22Rv1 (cell line): Measurements from ENCODE around the gene EMC9.

Source experiments
- CTCF ChIP-seq: fragments of 450-650 bp; IDR thresholded peaks from 2 replicates; pipeline ENCODE4 v1.5.1; 2017; ENCODE audit warnings: mild to moderate bottlenecking
- ZFX ChIP-seq: fragments of 450-650 bp; IDR thresholded peaks from 2 replicates; pipeline ENCODE4 v1.6.1; 2017; ENCODE audit warnings: antibody characterized with exemption, borderline replicate concordance

- TF ChIP-seq CTCF (no peak), ZFX (no peak)
These were observed 38.9 kb downstream of the EMC9 start for GRCh38 chr14:24102357-24103048.
